Neural progenitor cell (in vitro differentiated cells): ENCODE results near the gene TCF4. TPM values are rescaled to one million over a fixed set of nuclear protein-coding genes. Genes with fewer than 3 reads are reported as not detected.

ENCODE experiments used
- DNase-seq: peaks from one replicate; pipeline ENCODE4 v3.0.0-alpha.2; 2016; ENCODE audit warnings: low spot score
- H2AFZ ChIP-seq: fragments of 200-600 bp; sonication (generic); replicated peaks from 2 replicates; pipeline ENCODE4 v1.6.1; 2016; ENCODE audit warnings: antibody characterized with exemption
- H3F3A ChIP-seq: fragments of 200-600 bp; sonication (generic); 2 replicates; pipeline ENCODE4 v1.6.1; 2016; ENCODE audit warnings: antibody characterized with exemption, low read depth
- H3K27ac ChIP-seq: fragments of 200-600 bp; sonication (generic); 2 replicates; pipeline ENCODE4 v1.5.1; 2016; ENCODE audit warnings: mild to moderate bottlenecking
- H3K27me3 ChIP-seq: fragments of 200-600 bp; sonication (generic); 2 replicates; pipeline ENCODE4 v1.6.1; 2016; ENCODE audit warnings: mild to moderate bottlenecking, moderate library complexity
- H3K36me3 ChIP-seq: fragments of 200-600 bp; sonication (generic); 2 replicates; pipeline ENCODE4 v1.5.1; 2016
- H3K4me1 ChIP-seq: fragments of 200-600 bp; sonication (generic); 2 replicates; pipeline ENCODE4 v1.6.1; 2016; ENCODE audit warnings: mixed run types
- H3K4me2 ChIP-seq: fragments of 200-600 bp; sonication (generic); 2 replicates; pipeline ENCODE4 v1.6.1; 2016
- H3K4me3 ChIP-seq: fragments of 200-600 bp; sonication (generic); 2 replicates; pipeline ENCODE4 v1.5.1; 2016
- H3K79me2 ChIP-seq: fragments of 200-600 bp; sonication (generic); 2 replicates; pipeline ENCODE4 v1.6.1; 2016; ENCODE audit warnings: low read depth
- H3K9ac ChIP-seq: fragments of 200-600 bp; sonication (generic); 2 replicates; pipeline ENCODE4 v1.6.1; 2016
- H3K9me3 ChIP-seq: fragments of 200-600 bp; sonication (generic); 2 replicates; pipeline ENCODE4 v1.5.1; 2016; ENCODE audit warnings: low read depth
- H4K20me1 ChIP-seq: fragments of 200-600 bp; sonication (generic); 2 replicates; pipeline ENCODE4 v1.6.1; 2016; ENCODE audit warnings: low read depth
- H3K27ac Mint-ChIP-seq: 3 replicates; pipeline ENCODE4 v1.8.0; 2021; ENCODE audit warnings: mixed read lengths
- H3K27me3 Mint-ChIP-seq: 2 replicates; pipeline ENCODE4 v1.8.0; 2022; ENCODE audit warnings: low read depth, mild to moderate bottlenecking, inconsistent platforms, moderate library complexity, mixed read lengths; ENCODE audit not compliant: insufficient read depth
- H3K36me3 Mint-ChIP-seq: 3 replicates; pipeline ENCODE4 v1.8.0; 2021; ENCODE audit warnings: mixed read lengths
- H3K4me1 Mint-ChIP-seq: 3 replicates; pipeline ENCODE4 v1.8.0; 2021; ENCODE audit warnings: mixed read lengths
- H3K4me3 Mint-ChIP-seq: 3 replicates; pipeline ENCODE4 v1.8.0; 2021; ENCODE audit warnings: mild to moderate bottlenecking, moderate library complexity, mixed read lengths
- H3K9me3 Mint-ChIP-seq: 3 replicates; pipeline ENCODE4 v1.8.0; 2020; ENCODE audit warnings: mixed read lengths
- EZH2 ChIP-seq: fragments of 200-600 bp; sonication (generic); IDR thresholded peaks from 2 replicates; pipeline ENCODE4 v1.6.1; 2017; ENCODE audit warnings: antibody characterized with exemption, mild to moderate bottlenecking, moderate library complexity
- EZH2phosphoT487 ChIP-seq: fragments of 200-600 bp; sonication (generic); IDR thresholded peaks from 2 replicates; pipeline ENCODE4 v1.6.1; 2017; ENCODE audit warnings: antibody characterized with exemption
- total RNA-seq: library from RNA; depleted of rRNA; stranded (reverse); fragments of >200 nt; gene quantifications from 2 replicates; pipeline ENCODE4 v1.2.3, GENCODE V29; 2015; ENCODE audit warnings: low replicate concordance
- TF ChIP-seq, protein P1 (sequence below): fragments of 200-600 bp; sonication (generic); IDR thresholded peaks from 2 replicates; pipeline ENCODE4 v1.5.1; 2017; ENCODE audit warnings: antibody characterized with exemption, mild to moderate bottlenecking

The TCF4 gene
- total RNA-seq, 1 donor from 2014 or later: 161 TPM

DNA sequence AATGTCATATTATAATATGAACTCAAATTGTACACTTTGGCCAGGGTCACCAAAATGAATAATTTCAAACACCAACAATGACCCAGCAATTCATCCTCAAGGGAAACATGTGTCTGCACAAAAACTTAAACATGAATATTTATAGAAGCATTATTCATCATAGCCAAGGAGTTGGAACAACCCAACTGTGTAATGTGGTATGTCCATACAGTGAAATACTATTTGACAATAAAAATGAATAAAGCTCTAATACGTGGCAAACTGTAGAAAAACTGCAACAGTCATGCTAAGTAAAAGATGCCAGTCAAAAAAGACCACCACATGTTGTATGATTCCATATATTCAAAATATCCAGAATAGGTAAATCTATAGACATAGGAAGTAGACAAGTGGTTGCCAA is 334.2 kb downstream of the TCF4 start:
- Histone ChIP-seq H3K36me3 (peaks cover 10% of the 10 kb centered on the region), H3K79me2 (peaks cover 2% of the 10 kb centered on the region), H3K27ac (no peak overlapping the region), H4K20me1 (no peaks in the 10 kb centered on the region), H3K4me1 (peaks cover 19% of the 10 kb centered on the region), H3K4me2 (no peak overlapping the region), H3K27me3 (no peaks in the 10 kb centered on the region), H3K9ac (no peak overlapping the region), H3K4me3 (no peak overlapping the region), H2AFZ (no peak overlapping the region), H3K9me3 (no peaks in the 10 kb centered on the region), H3F3A (no peaks in the 10 kb centered on the region)
- peaks cover 6% of the 10 kb centered on the region for H3K9me3 Mint-ChIP-seq
- TF ChIP-seq, protein P1, sequence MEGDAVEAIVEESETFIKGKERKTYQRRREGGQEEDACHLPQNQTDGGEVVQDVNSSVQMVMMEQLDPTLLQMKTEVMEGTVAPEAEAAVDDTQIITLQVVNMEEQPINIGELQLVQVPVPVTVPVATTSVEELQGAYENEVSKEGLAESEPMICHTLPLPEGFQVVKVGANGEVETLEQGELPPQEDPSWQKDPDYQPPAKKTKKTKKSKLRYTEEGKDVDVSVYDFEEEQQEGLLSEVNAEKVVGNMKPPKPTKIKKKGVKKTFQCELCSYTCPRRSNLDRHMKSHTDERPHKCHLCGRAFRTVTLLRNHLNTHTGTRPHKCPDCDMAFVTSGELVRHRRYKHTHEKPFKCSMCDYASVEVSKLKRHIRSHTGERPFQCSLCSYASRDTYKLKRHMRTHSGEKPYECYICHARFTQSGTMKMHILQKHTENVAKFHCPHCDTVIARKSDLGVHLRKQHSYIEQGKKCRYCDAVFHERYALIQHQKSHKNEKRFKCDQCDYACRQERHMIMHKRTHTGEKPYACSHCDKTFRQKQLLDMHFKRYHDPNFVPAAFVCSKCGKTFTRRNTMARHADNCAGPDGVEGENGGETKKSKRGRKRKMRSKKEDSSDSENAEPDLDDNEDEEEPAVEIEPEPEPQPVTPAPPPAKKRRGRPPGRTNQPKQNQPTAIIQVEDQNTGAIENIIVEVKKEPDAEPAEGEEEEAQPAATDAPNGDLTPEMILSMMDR: no peak
- no peak for TF ChIP-seq EZH2phosphoT487
- no peak for TF ChIP-seq EZH2
- no peak overlapping the region for H3K27ac Mint-ChIP-seq
- peaks cover 9% of the 10 kb centered on the region for H3K4me1 Mint-ChIP-seq
- DNase-seq: no peak
- peaks cover 47% of the 10 kb centered on the region for H3K36me3 Mint-ChIP-seq
- no peaks in the 10 kb centered on the region for H3K27me3 Mint-ChIP-seq
- no peak overlapping the region for H3K4me3 Mint-ChIP-seq

DNA sequence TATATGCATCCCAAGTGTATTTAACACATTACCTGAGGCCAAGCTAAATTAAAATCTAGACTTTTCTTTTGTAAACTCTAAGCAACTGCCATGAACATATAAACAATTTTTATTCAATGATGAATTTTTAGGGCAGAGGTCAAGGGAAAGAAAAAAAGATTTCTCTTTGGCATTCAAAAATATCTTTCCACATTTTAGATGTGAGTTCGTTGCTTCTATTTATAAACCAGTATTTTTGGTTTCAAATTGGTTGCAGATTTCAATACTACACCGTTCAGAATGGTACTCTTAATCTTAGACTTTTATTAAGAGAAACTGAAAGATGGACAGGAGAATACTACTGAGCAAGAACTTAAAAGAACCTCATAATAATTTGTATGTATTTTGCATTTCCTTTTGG is 335.1 kb downstream of the TCF4 start:
- peaks cover 6% of the 10 kb centered on the region for H3K9me3 Mint-ChIP-seq
- Histone ChIP-seq H3K4me1 (peaks cover 19% of the 10 kb centered on the region), H3K36me3 (peaks cover 10% of the 10 kb centered on the region)

DNA sequence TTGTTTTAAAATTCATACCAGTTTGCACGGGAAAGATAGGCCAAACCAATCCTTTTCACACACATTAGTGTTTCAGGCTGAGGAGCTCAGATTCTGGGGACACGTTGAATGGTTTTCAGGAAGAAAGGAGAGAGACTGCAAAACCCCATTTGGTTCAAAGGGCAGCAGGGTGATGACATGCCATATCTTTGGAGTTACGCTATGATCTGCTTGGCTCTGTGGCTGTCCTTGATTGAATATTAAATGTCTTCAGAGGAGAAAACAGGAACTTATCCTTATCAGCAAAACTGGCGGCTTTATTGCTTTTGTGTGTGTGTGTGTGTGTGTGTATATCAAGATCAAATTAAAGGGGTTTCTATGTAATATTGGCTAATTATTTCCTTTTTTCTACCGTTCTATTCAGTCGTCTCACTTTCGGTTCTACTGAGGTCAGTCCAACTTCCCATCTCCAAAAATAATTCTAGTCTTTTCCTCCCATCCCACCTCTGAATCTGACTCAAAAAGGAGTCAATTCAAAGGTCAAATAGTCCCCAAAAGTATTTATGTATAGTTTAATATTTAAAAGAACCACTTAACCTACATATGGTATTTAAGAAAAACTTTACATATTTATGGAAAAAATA is 335.8 kb downstream of the TCF4 start:
- Histone ChIP-seq H4K20me1 (no peaks in the 10 kb centered on the region), H3K27me3 (no peaks in the 10 kb centered on the region), H3K4me1 (peaks cover 19% of the 10 kb centered on the region), H3K4me2 (peak overlapping the region; percentile 40), H3K4me3 (no peak overlapping the region), H3K79me2 (peaks cover 2% of the 10 kb centered on the region), H3K27ac (no peak overlapping the region), H3K9ac (no peak overlapping the region), H3K9me3 (no peaks in the 10 kb centered on the region), H3F3A (no peaks in the 10 kb centered on the region), H3K36me3 (peaks cover 10% of the 10 kb centered on the region), H2AFZ (no peak overlapping the region)
- H3K4me3 Mint-ChIP-seq: no peak overlapping the region
- peaks cover 9% of the 10 kb centered on the region for H3K4me1 Mint-ChIP-seq
- peak; percentile 11 for DNase-seq
- peaks cover 49% of the 10 kb centered on the region for H3K36me3 Mint-ChIP-seq
- H3K9me3 Mint-ChIP-seq: peaks cover 6% of the 10 kb centered on the region
- TF ChIP-seq, protein P1: no peak
- no peak for TF ChIP-seq EZH2
- TF ChIP-seq EZH2phosphoT487: no peak
- no peaks in the 10 kb centered on the region for H3K27me3 Mint-ChIP-seq
- peak overlapping the region; percentile 61 for H3K27ac Mint-ChIP-seq

More for the DNA sequence above, 335.1 kb downstream of the TCF4 start:
- TF ChIP-seq, protein P1: no peak
- no peak for TF ChIP-seq EZH2phosphoT487
- TF ChIP-seq EZH2: no peak
- peaks cover 46% of the 10 kb centered on the region for H3K36me3 Mint-ChIP-seq
- H3F3A ChIP-seq: no peaks in the 10 kb centered on the region
- DNase-seq: no peak
- H2AFZ ChIP-seq: no peak overlapping the region
- no peak overlapping the region for H3K4me3 Mint-ChIP-seq
- no peak overlapping the region for H3K9ac ChIP-seq
- no peak overlapping the region for H3K27ac ChIP-seq
- H3K9me3 ChIP-seq: no peaks in the 10 kb centered on the region
- no peaks in the 10 kb centered on the region for H3K27me3 ChIP-seq
- no peak overlapping the region for H3K4me3 ChIP-seq
- H4K20me1 ChIP-seq: no peaks in the 10 kb centered on the region
- no peak overlapping the region for H3K27ac Mint-ChIP-seq
- H3K4me1 Mint-ChIP-seq: peaks cover 9% of the 10 kb centered on the region
- no peaks in the 10 kb centered on the region for H3K27me3 Mint-ChIP-seq
- no peak overlapping the region for H3K4me2 ChIP-seq
- H3K79me2 ChIP-seq: peaks cover 2% of the 10 kb centered on the region
